Measurements from ENCODE around the gene YWHAE.
"Not testable (repeated sequence)": the region's sequence is repeated elsewhere in the genome, so short reads cannot be mapped to it uniquely, and the experiment has no call there.

DNA sequence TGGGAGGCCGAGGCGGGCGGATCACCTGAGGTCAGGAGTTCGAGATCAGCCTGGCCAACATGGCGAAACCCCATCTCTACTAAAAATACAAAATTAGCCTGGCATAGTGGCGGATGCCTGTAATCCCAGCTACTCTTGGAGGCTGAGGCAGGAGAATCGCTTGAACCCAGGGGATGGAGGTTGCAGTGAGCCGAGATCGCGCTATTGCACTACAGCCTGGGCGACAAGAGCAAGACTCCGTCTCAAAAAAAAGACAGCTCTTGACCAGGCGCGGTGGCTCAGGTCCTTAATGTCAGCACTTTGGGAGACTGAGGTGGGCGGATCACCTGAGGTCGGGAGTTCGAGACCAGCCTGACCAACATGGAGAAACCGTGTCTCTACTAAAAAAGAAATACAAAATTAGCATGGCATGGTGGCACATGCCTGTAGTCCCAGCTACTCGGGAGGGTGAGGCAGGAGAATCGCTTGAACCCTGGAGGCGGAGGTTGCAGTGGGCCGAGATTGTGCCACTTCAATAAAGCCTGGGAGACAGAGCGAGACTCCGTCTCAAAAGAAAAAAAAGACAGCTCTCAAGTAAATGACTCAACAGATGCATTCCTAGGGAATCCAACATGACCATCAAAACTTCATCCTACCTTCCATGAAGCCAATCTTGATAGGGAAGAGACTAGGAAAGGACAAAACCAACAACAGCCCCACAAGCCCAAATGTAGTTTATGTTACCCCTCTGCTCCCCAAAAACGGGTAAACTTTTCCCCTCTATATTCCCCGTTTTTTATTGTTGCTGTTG is 4.0 kb downstream of the YWHAE start:
- TF ChIP-seq, protein P1, sequence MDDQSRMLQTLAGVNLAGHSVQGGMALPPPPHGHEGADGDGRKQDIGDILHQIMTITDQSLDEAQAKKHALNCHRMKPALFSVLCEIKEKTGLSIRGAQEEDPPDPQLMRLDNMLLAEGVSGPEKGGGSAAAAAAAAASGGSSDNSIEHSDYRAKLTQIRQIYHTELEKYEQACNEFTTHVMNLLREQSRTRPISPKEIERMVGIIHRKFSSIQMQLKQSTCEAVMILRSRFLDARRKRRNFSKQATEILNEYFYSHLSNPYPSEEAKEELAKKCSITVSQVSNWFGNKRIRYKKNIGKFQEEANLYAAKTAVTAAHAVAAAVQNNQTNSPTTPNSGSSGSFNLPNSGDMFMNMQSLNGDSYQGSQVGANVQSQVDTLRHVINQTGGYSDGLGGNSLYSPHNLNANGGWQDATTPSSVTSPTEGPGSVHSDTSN (IDR thresholded peaks at IDR 0.05; ENCODE audit: insufficient replicate concordance, low read depth, low read length) = not testable (repeated sequence)
- TF ChIP-seq MTA2 (IDR thresholded peaks at IDR 0.05; ENCODE audit: low read depth); JUND (IDR thresholded peaks at IDR 0.05; ENCODE audit: low read depth, low read length): not testable (repeated sequence)
- TF ChIP-seq, protein P2, sequence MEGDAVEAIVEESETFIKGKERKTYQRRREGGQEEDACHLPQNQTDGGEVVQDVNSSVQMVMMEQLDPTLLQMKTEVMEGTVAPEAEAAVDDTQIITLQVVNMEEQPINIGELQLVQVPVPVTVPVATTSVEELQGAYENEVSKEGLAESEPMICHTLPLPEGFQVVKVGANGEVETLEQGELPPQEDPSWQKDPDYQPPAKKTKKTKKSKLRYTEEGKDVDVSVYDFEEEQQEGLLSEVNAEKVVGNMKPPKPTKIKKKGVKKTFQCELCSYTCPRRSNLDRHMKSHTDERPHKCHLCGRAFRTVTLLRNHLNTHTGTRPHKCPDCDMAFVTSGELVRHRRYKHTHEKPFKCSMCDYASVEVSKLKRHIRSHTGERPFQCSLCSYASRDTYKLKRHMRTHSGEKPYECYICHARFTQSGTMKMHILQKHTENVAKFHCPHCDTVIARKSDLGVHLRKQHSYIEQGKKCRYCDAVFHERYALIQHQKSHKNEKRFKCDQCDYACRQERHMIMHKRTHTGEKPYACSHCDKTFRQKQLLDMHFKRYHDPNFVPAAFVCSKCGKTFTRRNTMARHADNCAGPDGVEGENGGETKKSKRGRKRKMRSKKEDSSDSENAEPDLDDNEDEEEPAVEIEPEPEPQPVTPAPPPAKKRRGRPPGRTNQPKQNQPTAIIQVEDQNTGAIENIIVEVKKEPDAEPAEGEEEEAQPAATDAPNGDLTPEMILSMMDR (IDR thresholded peaks at IDR 0.05 in 2 of 3, conservative IDR thresholded peaks at IDR 0.05 in 1 of 3; ENCODE audit: control insufficient read depth in 2 of 3, extremely low read depth in 1 of 3, insufficient read depth in 1 of 3, low read depth in 3 of 3, low read length in 3 of 3) = not testable (repeated sequence)
- TF ChIP-seq, protein P3, sequence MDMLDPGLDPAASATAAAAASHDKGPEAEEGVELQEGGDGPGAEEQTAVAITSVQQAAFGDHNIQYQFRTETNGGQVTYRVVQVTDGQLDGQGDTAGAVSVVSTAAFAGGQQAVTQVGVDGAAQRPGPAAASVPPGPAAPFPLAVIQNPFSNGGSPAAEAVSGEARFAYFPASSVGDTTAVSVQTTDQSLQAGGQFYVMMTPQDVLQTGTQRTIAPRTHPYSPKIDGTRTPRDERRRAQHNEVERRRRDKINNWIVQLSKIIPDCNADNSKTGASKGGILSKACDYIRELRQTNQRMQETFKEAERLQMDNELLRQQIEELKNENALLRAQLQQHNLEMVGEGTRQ (IDR thresholded peaks at IDR 0.05; ENCODE audit: borderline replicate concordance, low read depth, low read length) = not testable (repeated sequence)

Measured in GM12878 (cell line).